HepG2 (cell line): ENCODE results near the gene LRRC27. TPM values are rescaled to one million over a fixed set of nuclear protein-coding genes. Genes with fewer than 3 reads are reported as not detected.
A peak's percentile ranks its signal among the peaks of the same experiment; 100 is the strongest.

Experiments
- ATAC-seq: fragments of 200-7000 bp; cut with Tn5 transposase; 3 replicates; pipeline ENCODE4 v1.9.1; 2020; ENCODE audit warnings: mild to moderate bottlenecking, moderate library complexity
- BruUV-seq: library from RNA; stranded (reverse); fragments of 400-500 nt; replicated peaks from 2 replicates; lab custom pipeline; 2021; lab: Mats Ljungman, UMichigan
- CTCF ChIA-PET: fragments of 300-600 bp; formaldehyde crosslinking; extraction: SDS; loops from one replicate; lab custom pipeline; 2021; ENCODE audit warnings: low total read pairs, inconsistent platforms, low intra/inter-chr PET ratio; lab: Yijun Ruan, JAX
- POLR2A ChIA-PET: fragments of 350-600 bp; sonication (Branson Sonifier 250); formaldehyde crosslinking; loops from one replicate; lab custom pipeline; 2020; ENCODE audit warnings: antibody characterized with exemption, inconsistent platforms; lab: Yijun Ruan, JAX
- DNase-seq: peaks from one replicate; pipeline ENCODE4 v3.0.0-alpha.2; 2015; ENCODE audit warnings: low spot score
- FAIRE-seq: peaks from 3 replicates; lab custom pipeline; 2011; peaks lifted over from hg19 to GRCh38; lab: Jason Lieb, UNC
- H2AFZ ChIP-seq: one replicate; pipeline ENCODE4 v1.6.1; 2011; ENCODE audit warnings: low read length, inconsistent platforms
- H3K27ac ChIP-seq: fragments of 300-600 bp; 3 replicates; pipeline ENCODE4 v1.8.0; 2011; ENCODE audit warnings: mixed run types, mild to moderate bottlenecking, mixed read lengths, low read length, inconsistent platforms; ENCODE audit not compliant: insufficient read depth; ENCODE audit errors: extremely low read length
- H3K27me3 ChIP-seq, 2 experiments: fragments of 200-600 bp in 1 of 2; 2 replicates in 1 of 2; 3 replicates in 1 of 2; pipeline versions ENCODE4 v1.6.0 to v1.8.0; 2011; ENCODE audit warnings: low read length in 2 of 2, mild to moderate bottlenecking in 2 of 2, moderate library complexity in 2 of 2, inconsistent platforms in 1 of 2; ENCODE audit not compliant: insufficient read depth in 2 of 2, control insufficient read depth in 1 of 2
- H3K36me3 ChIP-seq, 2 experiments: fragments of 200-600 bp in 1 of 2; replicated peaks in 1 of 2; 2 replicates in 1 of 2; 3 replicates in 1 of 2; pipeline versions ENCODE4 v1.5.1 to v1.8.0; 2011; ENCODE audit warnings: low read length in 2 of 2, inconsistent platforms in 1 of 2; ENCODE audit not compliant: insufficient read depth in 2 of 2, control insufficient read depth in 1 of 2
- H3K4me1 ChIP-seq: 2 replicates; pipeline ENCODE4 v1.5.1; 2012; ENCODE audit warnings: low read length, inconsistent platforms; ENCODE audit not compliant: insufficient read depth
- H3K4me2 ChIP-seq: 2 replicates; pipeline ENCODE4 v1.6.0; 2011; ENCODE audit warnings: low read depth, low read length, inconsistent platforms
- H3K4me3 ChIP-seq, 3 experiments: fragments of 200-600 bp in 1 of 3; sonication (generic), shearing (Covaris generic) in 1 of 3; replicated peaks in 1 of 3; 2 replicates each; pipeline ENCODE4 v1.5.1; 2011 to 2016; ENCODE audit warnings: low read length in 3 of 3, inconsistent platforms in 2 of 3, low read depth in 2 of 3, mild to moderate bottlenecking in 2 of 3, control low read depth in 1 of 3, mixed read lengths in 1 of 3; ENCODE audit not compliant: insufficient read depth in 1 of 3
- H3K79me2 ChIP-seq: one replicate; pipeline ENCODE4 v1.6.1; 2011; ENCODE audit warnings: low read length, inconsistent platforms; ENCODE audit not compliant: insufficient read depth
- H3K9ac ChIP-seq: 2 replicates; pipeline ENCODE4 v1.6.0; 2011; ENCODE audit warnings: mild to moderate bottlenecking, low read depth, low read length, inconsistent platforms; ENCODE audit not compliant: insufficient read depth
- H3K9me3 ChIP-seq: 2 replicates; pipeline ENCODE4 v1.5.1; 2012; ENCODE audit warnings: mild to moderate bottlenecking, low read length
- H4K20me1 ChIP-seq: 2 replicates; pipeline ENCODE4 v1.6.0; 2011; ENCODE audit warnings: inconsistent platforms, mild to moderate bottlenecking, low read length, moderate library complexity; ENCODE audit not compliant: insufficient read depth
- DNMT3B ChIP-seq: conservative IDR thresholded peaks from 2 replicates; pipeline ENCODE4 v1.6.1; 2016; ENCODE audit warnings: missing biosample characterization, control low read depth
- FOSL2 ChIP-seq: sonication (generic); formaldehyde crosslinking; IDR thresholded peaks from 2 replicates; pipeline ENCODE4 v1.4.0; 2020; ENCODE audit warnings: missing genetic modification reagents
- FOXJ3 ChIP-seq: sonication (generic); formaldehyde crosslinking; IDR thresholded peaks from 2 replicates; pipeline ENCODE4 v1.4.0; 2020; ENCODE audit warnings: missing genetic modification reagents, mild to moderate bottlenecking, borderline replicate concordance
- GABPA ChIP-seq, 2 experiments: IDR thresholded peaks; 2 replicates each; pipeline ENCODE4 v1.6.1; 2011 to 2016; ENCODE audit warnings: low read depth in 2 of 2, low read length in 1 of 2, missing biosample characterization in 1 of 2, missing genetic modification characterization in 1 of 2
- HIVEP1 ChIP-seq: sonication (generic); formaldehyde crosslinking; IDR thresholded peaks from 2 replicates; pipeline ENCODE4 v1.4.0; 2020; ENCODE audit warnings: mild to moderate bottlenecking, missing genetic modification reagents
- SMARCC2 ChIP-seq: fragments of 450-650 bp; IDR thresholded peaks from 2 replicates; pipeline ENCODE4 v1.6.1; 2017; ENCODE audit warnings: antibody characterized with exemption, mild to moderate bottlenecking
- TGIF2 ChIP-seq: IDR thresholded peaks from 2 replicates; pipeline ENCODE4 v1.6.1; 2016; ENCODE audit warnings: control low read depth, missing compliant biosample characterization
- TMF1 ChIP-seq: sonication (generic); formaldehyde crosslinking; IDR thresholded peaks from 2 replicates; pipeline ENCODE4 v1.8.1; 2022; ENCODE audit warnings: low read depth, missing genetic modification reagents
- XRCC5 ChIP-seq: fragments of 200-400 bp; formaldehyde crosslinking; optimal IDR thresholded peaks from 2 replicates; pipeline ENCODE3; 2017; ENCODE audit warnings: mild to moderate bottlenecking, low read length
- ZNF124 ChIP-seq: sonication (generic); formaldehyde crosslinking; IDR thresholded peaks from 2 replicates; pipeline ENCODE4 v1.4.0; 2020; ENCODE audit warnings: missing genetic modification reagents
- ZNF136 ChIP-seq: sonication (generic); formaldehyde crosslinking; IDR thresholded peaks from 2 replicates; pipeline ENCODE4 v1.8.1; 2022; ENCODE audit warnings: low read depth, mild to moderate bottlenecking, moderate library complexity, missing genetic modification reagents
- ZNF44 ChIP-seq: sonication (generic); formaldehyde crosslinking; IDR thresholded peaks from 2 replicates; pipeline ENCODE4 v1.5.1; 2020; ENCODE audit warnings: mild to moderate bottlenecking, missing genetic modification reagents
- ZNF546 ChIP-seq: sonication (generic); formaldehyde crosslinking; conservative IDR thresholded peaks from 2 replicates; pipeline ENCODE4 v1.8.1; 2023; ENCODE audit warnings: mild to moderate bottlenecking, missing genetic modification reagents
- ZNF766 ChIP-seq: sonication (generic); formaldehyde crosslinking; IDR thresholded peaks from 2 replicates; pipeline ENCODE4 v1.5.0; 2020; ENCODE audit warnings: missing genetic modification reagents, borderline replicate concordance
- ZNF777 ChIP-seq: sonication (generic); formaldehyde crosslinking; IDR thresholded peaks from 2 replicates; pipeline ENCODE4 v1.4.0; 2020; ENCODE audit warnings: missing genetic modification reagents
- ZSCAN29 ChIP-seq: sonication (generic); formaldehyde crosslinking; conservative IDR thresholded peaks from 2 replicates; pipeline ENCODE4 v1.4.0; 2020; ENCODE audit warnings: mild to moderate bottlenecking, missing genetic modification reagents
- WGBS: methylation state at CpG from one replicate; pipeline ENCODE4 v1.1.6; 2017; ENCODE audit warnings: low lambda C conversion rate; 5-methylcytosine and 5-hydroxymethylcytosine counted together
- in situ Hi-C: cut with HindIII; loops from 2 replicates; pipeline ENCODE4 v1.10.0; 2017; ENCODE audit warnings: low pct_unique_long_range_greater_than_20kb; ENCODE audit not compliant: extremely low pct_ligation_motif_present
- intact Hi-C: fragments of 100-400 bp; cut with micrococcal nuclease; formaldehyde crosslinking; loops from one replicate; pipeline ENCODE4 v1.10.0; 2022; ENCODE audit not compliant: unreplicated experiment
- polyA plus RNA-seq, 8 experiments: library from polyadenylated mRNA; depleted of rRNA in 3 of 8; stranded (reverse) in 7 of 8; unstranded in 1 of 8; fragments of >200 nt; fragmentation: Illumina TruSeq in 4 of 8; extraction: Trizol in 4 of 8; gene quantifications; 2 replicates each; pipeline versions ENCODE4 v1.2.1 to v1.2.3, GENCODE V29; 2011 to 2016; ENCODE audit warnings: low read depth in 4 of 8, missing spikeins in 1 of 8, mixed read lengths in 1 of 8; ENCODE audit not compliant: insufficient read depth in 1 of 8
- total RNA-seq, 5 experiments: library from RNA; depleted of rRNA; stranded (reverse); fragments of >200 nt; fragmentation: Illumina TruSeq; extraction: Trizol; gene quantifications; 2 replicates each; pipeline ENCODE4 v1.2.3, GENCODE V29; 2016; ENCODE audit warnings: low read depth in 1 of 5
- TF ChIP-seq, protein P1 (sequence below): sonication (generic); formaldehyde crosslinking; IDR thresholded peaks from 2 replicates; pipeline ENCODE4 v1.4.0; 2020; ENCODE audit warnings: missing genetic modification reagents
- TF ChIP-seq, protein P2 (sequence below): sonication (generic); formaldehyde crosslinking; IDR thresholded peaks from 2 replicates; pipeline ENCODE4 v1.4.0; 2020; ENCODE audit warnings: mild to moderate bottlenecking, missing genetic modification reagents
- TF ChIP-seq, protein P3 (sequence below): sonication (generic); formaldehyde crosslinking; IDR thresholded peaks from 2 replicates; pipeline ENCODE4 v1.8.1; 2023; ENCODE audit warnings: mild to moderate bottlenecking, missing genetic modification reagents

Gene LRRC27
- total and polyA plus RNA-seq, 2 of the 13 experiments (the other 11 are each of a cell fraction or from before 2014, with no cell fraction given) = 4.2 to 4.6 TPM

DNA sequence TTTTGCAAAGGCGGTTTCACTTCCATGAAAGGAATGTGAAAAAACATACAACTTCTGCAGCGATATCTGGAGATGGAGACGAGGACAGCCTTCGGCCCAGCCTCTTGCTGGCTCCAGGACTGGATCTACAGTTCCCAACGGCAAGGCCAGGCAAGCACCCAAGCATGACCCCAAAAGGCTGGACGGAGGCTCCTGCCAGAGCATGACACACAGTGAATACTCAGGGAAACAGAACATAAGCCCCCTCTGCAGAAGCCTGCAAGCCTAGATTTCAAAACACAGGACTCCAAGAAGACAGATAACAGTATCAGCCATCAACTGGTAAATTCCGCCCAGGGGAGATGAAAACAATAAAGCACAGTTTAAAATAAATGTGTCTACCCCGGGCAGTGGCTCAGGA is 3.3 kb upstream of the LRRC27 start:
- Histone ChIP-seq H3K27me3 (no peaks in the 10 kb centered on the region; a peak in 1 of 5 replicates), H3K27ac (no peak overlapping the region), H3K9me3 (no peaks in the 10 kb centered on the region), H3K79me2 (peaks cover 32% of the 10 kb centered on the region), H3K9ac (no peak overlapping the region), H3K4me1 (peaks cover 33% of the 10 kb centered on the region), H3K4me2 (0 out of 2 replicates have a peak overlapping the region, but pooled peaks have one; percentile 7), H2AFZ (no peak overlapping the region), H3K36me3 (peaks cover 1 to 3% of the 10 kb centered on the region in 2 experiments; a peak in 1 of 5 replicates), H4K20me1 (no peaks in the 10 kb centered on the region; the same call in 1 of the 2 replicates), H3K4me3 (no peak overlapping the region; a peak in 1 of 6 replicates)
- 86% methylated on average over 8 of the region's 8 CpGs for whole genome bisulfite sequencing
- ATAC-seq (no peak), DNase-seq (no peak), FAIRE-seq (no peak)
- BruUV-seq = no TSS peak
- in situ Hi-C loops (no loop called here), intact Hi-C loops (no loop called here)
- POLR2A ChIA-PET = no interaction called here
- CTCF ChIA-PET = no interaction called here
- TF ChIP-seq, protein P1, sequence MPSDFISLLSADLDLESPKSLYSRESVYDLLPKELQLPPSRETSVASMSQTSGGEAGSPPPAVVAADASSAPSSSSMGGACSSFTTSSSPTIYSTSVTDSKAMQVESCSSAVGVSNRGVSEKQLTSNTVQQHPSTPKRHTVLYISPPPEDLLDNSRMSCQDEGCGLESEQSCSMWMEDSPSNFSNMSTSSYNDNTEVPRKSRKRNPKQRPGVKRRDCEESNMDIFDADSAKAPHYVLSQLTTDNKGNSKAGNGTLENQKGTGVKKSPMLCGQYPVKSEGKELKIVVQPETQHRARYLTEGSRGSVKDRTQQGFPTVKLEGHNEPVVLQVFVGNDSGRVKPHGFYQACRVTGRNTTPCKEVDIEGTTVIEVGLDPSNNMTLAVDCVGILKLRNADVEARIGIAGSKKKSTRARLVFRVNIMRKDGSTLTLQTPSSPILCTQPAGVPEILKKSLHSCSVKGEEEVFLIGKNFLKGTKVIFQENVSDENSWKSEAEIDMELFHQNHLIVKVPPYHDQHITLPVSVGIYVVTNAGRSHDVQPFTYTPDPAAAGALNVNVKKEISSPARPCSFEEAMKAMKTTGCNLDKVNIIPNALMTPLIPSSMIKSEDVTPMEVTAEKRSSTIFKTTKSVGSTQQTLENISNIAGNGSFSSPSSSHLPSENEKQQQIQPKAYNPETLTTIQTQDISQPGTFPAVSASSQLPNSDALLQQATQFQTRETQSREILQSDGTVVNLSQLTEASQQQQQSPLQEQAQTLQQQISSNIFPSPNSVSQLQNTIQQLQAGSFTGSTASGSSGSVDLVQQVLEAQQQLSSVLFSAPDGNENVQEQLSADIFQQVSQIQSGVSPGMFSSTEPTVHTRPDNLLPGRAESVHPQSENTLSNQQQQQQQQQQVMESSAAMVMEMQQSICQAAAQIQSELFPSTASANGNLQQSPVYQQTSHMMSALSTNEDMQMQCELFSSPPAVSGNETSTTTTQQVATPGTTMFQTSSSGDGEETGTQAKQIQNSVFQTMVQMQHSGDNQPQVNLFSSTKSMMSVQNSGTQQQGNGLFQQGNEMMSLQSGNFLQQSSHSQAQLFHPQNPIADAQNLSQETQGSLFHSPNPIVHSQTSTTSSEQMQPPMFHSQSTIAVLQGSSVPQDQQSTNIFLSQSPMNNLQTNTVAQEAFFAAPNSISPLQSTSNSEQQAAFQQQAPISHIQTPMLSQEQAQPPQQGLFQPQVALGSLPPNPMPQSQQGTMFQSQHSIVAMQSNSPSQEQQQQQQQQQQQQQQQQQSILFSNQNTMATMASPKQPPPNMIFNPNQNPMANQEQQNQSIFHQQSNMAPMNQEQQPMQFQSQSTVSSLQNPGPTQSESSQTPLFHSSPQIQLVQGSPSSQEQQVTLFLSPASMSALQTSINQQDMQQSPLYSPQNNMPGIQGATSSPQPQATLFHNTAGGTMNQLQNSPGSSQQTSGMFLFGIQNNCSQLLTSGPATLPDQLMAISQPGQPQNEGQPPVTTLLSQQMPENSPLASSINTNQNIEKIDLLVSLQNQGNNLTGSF (CRISPR knock-in tag) = no peak
- no peak for TF ChIP-seq TMF1 (CRISPR knock-in tag)
- TF ChIP-seq HIVEP1 (CRISPR knock-in tag) = no peak
- no peak for TF ChIP-seq ZNF44
- no peak for TF ChIP-seq ZNF124 (CRISPR knock-in tag)
- no peak for TF ChIP-seq ZNF136 (CRISPR knock-in tag)
- no peak for TF ChIP-seq DNMT3B (CRISPR knock-in tag)
- TF ChIP-seq, protein P2, sequence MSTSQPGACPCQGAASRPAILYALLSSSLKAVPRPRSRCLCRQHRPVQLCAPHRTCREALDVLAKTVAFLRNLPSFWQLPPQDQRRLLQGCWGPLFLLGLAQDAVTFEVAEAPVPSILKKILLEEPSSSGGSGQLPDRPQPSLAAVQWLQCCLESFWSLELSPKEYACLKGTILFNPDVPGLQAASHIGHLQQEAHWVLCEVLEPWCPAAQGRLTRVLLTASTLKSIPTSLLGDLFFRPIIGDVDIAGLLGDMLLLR (CRISPR knock-in tag) = no peak
- TF ChIP-seq, protein P3, sequence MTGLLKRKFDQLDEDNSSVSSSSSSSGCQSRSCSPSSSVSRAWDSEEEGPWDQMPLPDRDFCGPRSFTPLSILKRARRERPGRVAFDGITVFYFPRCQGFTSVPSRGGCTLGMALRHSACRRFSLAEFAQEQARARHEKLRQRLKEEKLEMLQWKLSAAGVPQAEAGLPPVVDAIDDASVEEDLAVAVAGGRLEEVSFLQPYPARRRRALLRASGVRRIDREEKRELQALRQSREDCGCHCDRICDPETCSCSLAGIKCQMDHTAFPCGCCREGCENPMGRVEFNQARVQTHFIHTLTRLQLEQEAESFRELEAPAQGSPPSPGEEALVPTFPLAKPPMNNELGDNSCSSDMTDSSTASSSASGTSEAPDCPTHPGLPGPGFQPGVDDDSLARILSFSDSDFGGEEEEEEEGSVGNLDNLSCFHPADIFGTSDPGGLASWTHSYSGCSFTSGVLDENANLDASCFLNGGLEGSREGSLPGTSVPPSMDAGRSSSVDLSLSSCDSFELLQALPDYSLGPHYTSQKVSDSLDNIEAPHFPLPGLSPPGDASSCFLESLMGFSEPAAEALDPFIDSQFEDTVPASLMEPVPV = no peak
- no peak for TF ChIP-seq FOXJ3
- TF ChIP-seq ZNF766 (CRISPR knock-in tag) = no peak
- no peak for TF ChIP-seq FOSL2 (CRISPR knock-in tag)
- TF ChIP-seq ZNF777 (CRISPR knock-in tag) = no peak
- no peak for TF ChIP-seq ZSCAN29 (CRISPR knock-in tag)
- no peak for TF ChIP-seq XRCC5
- TF ChIP-seq SMARCC2 = no peak
- TF ChIP-seq GABPA (IDR thresholded peaks at IDR 0.05; ENCODE audit: low read depth, low read length) = no peak
- no peak for TF ChIP-seq GABPA (CRISPR knock-in tag; IDR thresholded peaks at IDR 0.05; ENCODE audit: low read depth)
- TF ChIP-seq ZNF546 (CRISPR knock-in tag) = no peak
- no peak for TF ChIP-seq TGIF2 (CRISPR knock-in tag)
